Pericardium fibroblast (primary cell): ENCODE results near the gene NDUFA3. TPM values are rescaled to one million over a fixed set of nuclear protein-coding genes. Genes with fewer than 3 reads are reported as not detected.

Source experiments
- total RNA-seq: library from RNA; depleted of rRNA; stranded (reverse); fragments of >200 nt; gene quantifications from 2 replicates; pipeline ENCODE4 v1.2.3, GENCODE V29; 2015

NDUFA3 gene
- total RNA-seq = 15.9 and 35.4 TPM in 2 replicates

GRCh38 chr19:54102421-54103169 is at the start of gene NDUFA3:
Gene NDUFA3, plus strand, starts transcription at chr19:54102855. Its CDS starts 24 bp downstream, at chr19:54102879.

GRCh38 chr19:54063350-54064116 is 39.1 kb upstream of the NDUFA3 start, which contains the start of gene VSTM1:
Gene VSTM1, minus strand, starts transcription at chr19:54063897. Its CDS starts 120 bp downstream, at chr19:54063777.

GRCh38 chr19:54081032-54081431 is 21.6 kb upstream of the NDUFA3 start, which contains the start of gene TARM1:
Gene TARM1, minus strand, starts transcription at chr19:54081365. Its CDS starts 25 bp downstream, at chr19:54081340.

GRCh38 chr19:54100561-54100960 is 2.1 kb upstream of the NDUFA3 start, which contains the start of gene OSCAR:
Gene OSCAR, minus strand, starts transcription at chr19:54100803. Its CDS starts 11 bp downstream, at chr19:54100792.

GRCh38 chr19:54115109-54116063 is 12.7 kb downstream of the NDUFA3 start, which contains the start of the genes PRPF31 and TFPT:
Gene PRPF31, plus strand, starts transcription at chr19:54115754. Its CDS starts 2,525 bp downstream, at chr19:54118279.
Gene TFPT, minus strand, starts transcription at chr19:54115657. Its CDS starts 388 bp downstream, at chr19:54115269.

GRCh38 chr19:54137699-54138488 is 35.2 kb downstream of the NDUFA3 start, which contains the start of gene CNOT3:
Gene CNOT3, plus strand, starts transcription at chr19:54137762. Its CDS starts 5,217 bp downstream, at chr19:54142979.

Other genes starting within 250 kb of the NDUFA3 start
- 40.5 and 133 TPM in 2 replicates for gene MYADM, start 235.0 kb upstream of the NDUFA3 start, total RNA-seq
- not detected in 2 replicates for gene PRKCG, start 220.7 kb upstream of the NDUFA3 start, total RNA-seq
- gene CACNG7, start 193.6 kb upstream of the NDUFA3 start, total RNA-seq = 3.7 and 8.2 TPM in 2 replicates
- gene CACNG8, start 139.9 kb upstream of the NDUFA3 start, total RNA-seq = 0.60 and 1.6 TPM in 2 replicates
- 0.09 and 0.23 TPM in 2 replicates for gene CACNG6, start 111.2 kb upstream of the NDUFA3 start, total RNA-seq
- gene VSTM1, start 39.0 kb upstream of the NDUFA3 start, total RNA-seq = not detected in 2 replicates
- not detected in 2 replicates for gene TARM1, start 21.5 kb upstream of the NDUFA3 start, total RNA-seq
- gene OSCAR, start 2.1 kb upstream of the NDUFA3 start, total RNA-seq = 0.35 and 2.3 TPM in 2 replicates
- 14.1 and 20.3 TPM in 2 replicates for gene TFPT, start 12.8 kb downstream of the NDUFA3 start, total RNA-seq
- 43.7 and 43.9 TPM in 2 replicates for gene PRPF31, start 12.9 kb downstream of the NDUFA3 start, total RNA-seq
- 10.7 and 18.0 TPM in 2 replicates for gene CNOT3, start 34.9 kb downstream of the NDUFA3 start, total RNA-seq
- 6.3 and 7.8 TPM in 2 replicates for gene LENG1, start 56.9 kb downstream of the NDUFA3 start, total RNA-seq
- gene TMC4, start 70.3 kb downstream of the NDUFA3 start, total RNA-seq = 0.47 and 1.3 TPM in 2 replicates
- gene MBOAT7, start 86.7 kb downstream of the NDUFA3 start, total RNA-seq = 64.2 and 66.3 TPM in 2 replicates
- 114 and 119 TPM in 2 replicates for gene TSEN34, start 88.5 kb downstream of the NDUFA3 start, total RNA-seq
- 2,453 and 3,108 TPM in 2 replicates for gene RPS9, start 98.0 kb downstream of the NDUFA3 start, total RNA-seq
- gene LILRB3, start 120.2 kb downstream of the NDUFA3 start, total RNA-seq = not detected in 2 replicates
- gene LILRA6, start 139.9 kb downstream of the NDUFA3 start, total RNA-seq = not detected in 2 replicates
- not detected in 2 replicates for gene LILRB5, start 154.4 kb downstream of the NDUFA3 start, total RNA-seq
- gene LILRB2, start 178.3 kb downstream of the NDUFA3 start, total RNA-seq = not detected in 2 replicates
- not detected in 2 replicates for gene LILRA5, start 210.3 kb downstream of the NDUFA3 start, total RNA-seq
- not detected in 2 replicates for gene LILRA4, start 236.3 kb downstream of the NDUFA3 start, total RNA-seq